GM21526 (cell line): ENCODE data around the gene ADO.
A peak's percentile ranks its signal among the peaks of the same experiment; 100 is the strongest.

ENCODE experiments used
- ATAC-seq: cut with Tn5 transposase; IDR thresholded peaks from one replicate; pipeline ENCODE4 v1.9.1; 2021; ENCODE audit warnings: moderate library complexity; ENCODE audit not compliant: unreplicated experiment, low FRiP score

ADO gene

GRCh38 chr10:62790571-62790970 is 13.9 kb upstream of the ADO start:
- ATAC-seq: no peak

GRCh38 chr10:62792261-62792660 is 12.3 kb upstream of the ADO start:
- ATAC-seq: no peak

GRCh38 chr10:62794306-62794705 is 10.2 kb upstream of the ADO start:
- no peak for ATAC-seq

- ATAC-seq: no peak
Observed at GRCh38 chr10:62795100-62795499, 9.4 kb upstream of the ADO start.

- ATAC-seq: no peak
Observed at GRCh38 chr10:62795762-62796161, 8.8 kb upstream of the ADO start.

GRCh38 chr10:62796896-62797295 is 7.6 kb upstream of the ADO start:
- ATAC-seq: no peak

GRCh38 chr10:62801871-62802270 is 2.6 kb upstream of the ADO start:
- no peak for ATAC-seq

- no peak for ATAC-seq
Observed at GRCh38 chr10:62803724-62804355, 680 bp upstream of the ADO start.

- ATAC-seq: no peak
Observed at GRCh38 chr10:62805231-62806099, 945 bp downstream of the ADO start.

- no peak for ATAC-seq
Observed at GRCh38 chr10:62806251-62806650, 1.7 kb downstream of the ADO start.

GRCh38 chr10:62810156-62810902 is 5.8 kb downstream of the ADO start:
- no peak for ATAC-seq

- ATAC-seq: peak; percentile 28
Observed at GRCh38 chr10:62811159-62811875, 6.8 kb downstream of the ADO start.

GRCh38 chr10:62812672-62813439 is 8.3 kb downstream of the ADO start:
- no peak for ATAC-seq

- no peak for ATAC-seq
Observed at GRCh38 chr10:62813453-62813852, 8.9 kb downstream of the ADO start.

GRCh38 chr10:62813981-62814380 is 9.5 kb downstream of the ADO start:
- ATAC-seq: no peak

GRCh38 chr10:62814756-62815380 is 10.3 kb downstream of the ADO start:
- ATAC-seq: no peak

GRCh38 chr10:62815381-62816075 is 11.0 kb downstream of the ADO start:
- no peak for ATAC-seq

- no peak for ATAC-seq
Observed at GRCh38 chr10:62816076-62816330, 11.5 kb downstream of the ADO start.
